Activated CD4-positive, alpha-beta T cell treated with anti-CD3 and anti-CD28 coated beads, Interleukin-10, Interleukin-2, amounts not matched to agents 100 ng/mL and 50 ng/mL, durations not matched to agents 16 hours and 8 hours (primary cell): ENCODE measurements around the gene ERC2.

Source experiments
- DNase-seq: peaks from one replicate; pipeline ENCODE4 v3.0.0-alpha.2; 2020

The ERC2 gene

DNA sequence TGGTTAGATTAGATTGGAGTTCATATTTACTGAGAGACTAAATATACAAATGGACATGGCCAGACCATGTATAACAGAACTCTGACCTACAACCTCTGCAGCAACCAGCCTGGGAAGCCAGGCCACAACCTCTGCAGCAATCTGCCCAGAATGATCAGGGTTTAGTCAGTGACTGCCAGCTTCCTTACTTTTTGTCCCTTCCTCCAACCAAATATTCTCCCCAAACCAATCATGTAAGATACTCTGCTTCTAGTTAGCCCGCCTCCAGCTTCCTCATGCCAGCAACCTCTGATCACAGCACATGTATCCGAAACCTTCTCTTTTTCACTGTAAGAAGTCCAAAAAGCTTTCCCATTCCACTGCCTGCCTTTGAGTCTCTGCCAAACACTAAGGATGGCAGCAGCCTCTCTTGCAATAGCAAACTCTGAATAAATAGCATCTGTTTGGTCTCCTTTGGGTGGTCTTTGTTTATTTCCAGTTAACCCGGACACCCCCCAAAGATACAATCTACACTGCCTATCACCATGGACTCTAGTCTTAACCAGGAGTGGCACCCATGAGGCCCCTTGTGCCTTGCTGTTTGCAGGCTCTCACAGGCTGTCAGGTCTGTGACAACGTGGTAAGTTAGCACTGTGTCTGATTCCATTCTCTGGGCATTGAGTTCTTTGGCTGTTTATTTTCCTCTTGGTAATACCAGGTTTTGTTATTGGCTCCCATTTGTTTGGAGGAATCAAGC is 102.2 kb downstream of the ERC2 start:
- DNase-seq = no peak

DNA sequence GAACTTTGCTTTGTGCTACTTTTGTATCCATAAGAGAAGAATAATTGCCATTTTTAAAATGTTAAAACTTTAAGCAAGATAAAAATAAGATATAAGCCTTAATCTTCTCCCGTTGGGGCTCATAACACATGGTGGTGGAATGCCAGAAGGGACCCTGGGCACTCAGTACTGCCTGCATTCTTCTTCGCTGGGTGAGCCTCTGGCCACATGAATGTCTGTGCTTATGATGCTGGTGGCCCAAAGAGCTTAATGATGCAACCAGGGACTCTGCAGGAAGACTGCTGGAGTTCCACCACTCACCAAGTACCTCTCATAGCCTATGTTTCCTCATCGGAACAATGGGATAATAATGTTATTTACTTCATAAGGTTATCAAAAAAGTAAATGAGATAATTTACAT is 103.6 kb downstream of the ERC2 start:
- no peak for DNase-seq

DNA sequence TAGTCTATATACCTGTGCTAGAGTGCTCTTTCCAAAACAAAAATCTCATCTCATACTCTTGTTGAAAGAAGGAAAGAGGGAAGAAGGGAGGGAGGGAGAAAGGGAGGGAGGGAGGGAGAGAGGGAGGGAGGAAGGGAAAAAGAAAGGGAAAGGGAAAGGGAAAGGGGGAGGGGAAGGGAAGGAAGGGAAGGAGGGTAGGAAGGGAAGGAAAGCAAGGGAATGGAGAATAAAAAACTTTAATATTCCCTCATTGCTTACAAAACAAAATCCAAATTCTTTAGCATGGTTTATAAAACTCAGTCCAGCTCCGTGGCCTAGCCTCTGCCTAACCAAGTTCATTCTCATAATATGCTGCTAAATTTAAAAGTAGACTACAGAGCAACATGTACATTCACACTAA is 104.5 kb downstream of the ERC2 start:
- DNase-seq = no peak

DNA sequence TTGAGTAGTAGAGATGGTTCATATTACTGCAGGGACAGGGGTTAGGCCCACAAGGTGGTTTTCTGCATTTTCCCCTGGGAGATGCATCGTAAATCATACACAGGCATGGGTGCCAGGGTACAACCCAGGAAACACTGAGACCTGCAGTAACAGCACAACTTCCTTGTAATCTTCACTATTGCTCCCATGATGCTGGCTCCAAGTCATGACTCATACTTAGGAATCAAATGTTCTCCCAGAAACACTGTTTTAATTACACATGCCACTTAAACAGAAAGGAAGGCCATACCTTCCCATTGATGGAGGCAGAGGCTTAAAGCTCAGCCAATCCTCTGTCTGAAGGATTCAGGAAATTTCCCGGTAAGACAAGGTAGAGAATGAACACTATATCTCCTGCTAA is 106.5 kb downstream of the ERC2 start:
- no peak for DNase-seq

DNA sequence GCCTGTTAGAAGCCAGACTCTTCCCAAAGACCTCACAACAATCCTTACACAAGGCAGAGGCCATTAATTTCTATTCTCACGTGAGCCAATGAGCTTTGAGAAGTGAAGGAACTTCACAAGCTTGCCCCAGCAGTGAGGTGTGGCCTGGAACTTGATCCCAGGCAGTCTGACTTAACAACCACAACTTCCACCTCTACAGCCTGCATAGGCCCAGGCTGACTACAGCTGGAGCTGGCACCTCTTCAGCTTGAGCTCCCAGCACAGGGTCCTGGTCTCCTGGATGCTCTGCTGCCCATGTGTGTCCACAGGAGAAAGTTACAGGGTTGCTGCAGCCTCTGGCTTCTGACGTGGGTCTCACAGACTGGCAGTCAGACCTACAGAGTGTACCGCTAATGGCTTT is 111.0 kb downstream of the ERC2 start:
- no peak for DNase-seq

DNA sequence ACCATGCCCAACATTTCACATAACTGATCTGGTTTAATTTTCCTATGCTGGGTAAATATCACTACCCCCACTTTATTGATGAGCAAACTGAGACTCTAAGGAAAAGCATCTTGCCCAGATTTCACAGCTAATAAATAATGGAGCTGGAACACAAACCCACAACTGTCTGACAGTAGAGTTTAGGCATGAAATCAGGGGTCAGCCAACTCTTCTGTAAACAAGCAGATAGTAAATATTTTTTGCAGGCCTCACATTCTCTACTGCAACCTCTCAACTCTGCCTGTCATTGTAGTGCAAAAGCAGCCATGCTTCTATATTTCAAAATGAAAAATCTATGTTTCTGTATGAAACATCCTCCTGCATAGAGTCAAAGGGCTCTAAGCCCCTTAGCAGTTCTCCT is 111.5 kb downstream of the ERC2 start:
- no peak for DNase-seq

DNA sequence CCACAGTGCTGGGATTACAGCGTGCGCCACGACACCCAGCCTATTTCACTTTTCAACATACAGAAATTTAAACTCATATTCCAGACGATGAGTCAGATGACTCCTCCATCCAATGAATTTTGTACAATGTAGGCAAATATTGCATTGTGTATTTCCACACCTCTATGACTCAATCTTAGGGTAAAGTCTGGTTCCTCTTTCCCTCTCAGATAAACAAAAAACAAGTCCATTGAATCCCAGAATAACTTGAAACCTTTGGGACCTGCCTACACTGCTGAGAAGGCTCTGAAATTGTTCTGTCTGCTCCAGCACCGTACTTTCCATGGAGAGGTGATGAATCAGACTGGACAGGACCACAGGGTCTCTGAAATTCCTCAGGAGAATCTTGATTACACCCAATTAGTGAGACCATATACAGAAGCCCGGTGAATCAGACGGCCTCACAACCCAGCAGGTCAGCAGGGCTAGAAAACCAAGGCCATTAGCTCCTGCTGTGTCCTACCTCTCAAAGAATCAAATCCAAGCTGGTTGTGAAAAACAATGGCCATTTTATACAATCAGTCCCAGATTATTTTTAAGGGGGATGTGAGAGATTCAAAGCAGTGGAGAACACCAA is 112.6 kb downstream of the ERC2 start:
- no peak for DNase-seq

DNA sequence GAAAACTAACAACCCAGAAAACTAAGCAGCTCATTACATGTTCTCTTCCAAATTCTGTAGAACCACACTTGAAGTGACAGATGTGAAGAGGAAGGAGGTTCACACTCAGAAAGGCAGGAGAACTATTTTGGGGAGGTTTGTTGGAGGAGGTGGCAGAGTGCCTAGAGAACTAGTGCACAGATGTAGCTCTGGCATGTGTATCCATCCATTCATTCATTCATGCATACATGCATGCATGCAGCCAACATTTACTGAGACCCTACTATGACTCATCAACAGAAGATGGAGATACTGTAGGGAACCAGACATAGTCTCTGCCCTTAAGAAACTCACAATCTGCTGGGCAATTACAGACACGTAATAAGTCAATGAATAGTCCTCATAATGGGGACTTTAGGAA is 116.7 kb downstream of the ERC2 start:
- DNase-seq = no peak

DNA sequence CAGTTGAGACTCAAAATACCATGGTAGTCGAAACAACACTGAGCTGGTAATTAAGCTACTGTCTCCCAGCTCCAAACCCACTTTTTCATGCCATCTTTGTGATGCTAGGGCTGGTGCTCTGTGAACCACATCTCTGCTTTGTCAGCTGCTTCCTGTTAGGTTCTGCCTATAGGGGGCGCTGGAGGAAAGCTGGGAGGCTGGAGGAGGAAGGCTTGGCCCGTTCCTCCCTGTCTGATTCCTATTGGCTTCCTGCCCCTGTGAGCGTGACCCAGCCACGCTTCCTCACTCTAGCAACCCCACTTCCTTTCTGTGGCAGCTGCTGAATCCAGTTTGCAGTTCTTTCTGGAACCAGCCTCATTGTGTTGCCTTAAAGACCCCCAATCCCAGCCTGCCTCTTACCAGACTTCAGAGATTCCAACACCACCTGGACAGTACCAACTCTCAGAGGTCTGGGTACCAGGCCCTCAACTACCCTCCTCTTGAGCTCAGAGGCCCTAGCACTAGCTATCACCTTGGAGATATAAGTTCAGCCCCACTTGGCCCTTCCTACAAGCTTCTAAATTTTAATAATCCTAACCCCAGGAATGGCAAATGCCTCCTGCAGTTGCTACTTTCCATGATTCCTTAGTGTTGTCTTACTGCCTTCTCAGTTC is 120.9 kb downstream of the ERC2 start:
- DNase-seq = peak; percentile 50

DNA sequence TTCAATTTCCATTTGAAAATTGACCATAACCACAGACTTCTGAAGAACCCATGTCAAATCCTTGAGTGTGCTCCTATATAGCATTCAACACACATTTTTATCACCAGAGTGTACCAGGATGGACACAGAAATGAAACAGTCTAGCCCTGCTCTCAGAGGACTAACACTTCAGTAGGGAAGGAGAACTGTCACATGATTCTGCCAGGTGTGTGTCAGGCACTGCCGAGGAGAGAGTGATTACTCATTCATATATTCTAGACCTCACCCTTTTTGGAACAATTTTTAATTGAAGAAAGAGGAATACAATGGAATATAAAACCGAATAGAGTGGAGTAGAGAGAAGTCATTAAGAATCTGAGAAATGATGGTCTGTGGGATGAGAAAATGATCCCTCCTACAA is 125.8 kb downstream of the ERC2 start:
- DNase-seq = no peak

DNA sequence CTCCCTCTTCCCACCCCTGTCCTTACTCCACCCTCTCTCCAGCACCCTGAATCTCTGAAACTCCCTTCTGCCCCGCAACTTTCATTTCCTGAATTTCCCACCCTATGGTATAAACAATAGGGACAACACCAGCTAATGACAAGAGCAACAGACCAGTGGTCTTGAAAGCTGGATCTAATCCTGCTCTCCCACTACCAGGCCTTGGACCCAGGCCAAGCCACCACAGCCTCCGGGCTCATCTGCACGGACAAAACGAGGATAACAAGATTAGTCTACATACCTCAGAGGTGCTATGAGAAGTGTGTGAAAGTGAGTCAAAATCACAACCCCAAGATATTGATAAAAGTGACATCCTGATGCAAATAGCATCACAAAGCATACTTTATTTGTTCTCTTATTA is 128.6 kb downstream of the ERC2 start:
- DNase-seq = no peak

DNA sequence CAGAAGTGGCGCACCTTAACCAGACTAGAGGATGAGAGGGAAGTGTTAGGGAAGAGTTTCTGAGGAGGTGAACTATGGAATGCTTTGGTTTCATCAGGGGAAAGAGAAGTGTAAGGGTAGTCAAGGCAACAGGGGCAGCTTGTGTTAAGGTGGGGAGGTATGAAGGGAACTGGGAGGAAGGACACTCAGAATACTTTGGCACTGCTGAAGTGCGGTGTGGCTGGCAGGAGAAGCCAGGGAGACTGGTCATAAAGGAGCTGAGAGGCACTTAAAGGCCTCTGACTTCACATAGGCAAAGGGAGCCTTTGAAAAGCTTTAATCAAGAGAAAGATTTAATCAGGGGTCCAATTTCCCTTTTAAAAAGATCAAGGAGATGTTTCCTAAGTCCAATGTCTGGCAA is 129.0 kb downstream of the ERC2 start:
- DNase-seq = no peak

DNA sequence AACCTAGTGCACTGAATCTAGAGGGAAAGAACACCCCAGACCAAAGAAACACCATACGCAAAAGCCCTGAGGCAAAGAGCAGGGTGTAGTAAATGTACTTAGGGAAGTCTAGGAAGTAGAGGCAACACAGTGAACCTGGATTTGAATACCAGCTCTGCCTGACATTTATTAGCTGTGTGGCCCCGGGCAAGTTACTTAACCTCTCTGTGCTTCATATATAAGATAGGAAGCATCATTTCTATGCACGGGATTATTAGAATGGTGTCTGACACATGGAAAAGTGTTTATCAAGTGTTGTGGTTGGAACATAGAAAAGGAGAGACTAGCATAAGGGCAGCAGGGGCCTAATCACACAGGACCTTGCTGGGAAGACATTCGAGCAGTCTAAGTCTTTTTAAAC is 132.2 kb downstream of the ERC2 start:
- no peak for DNase-seq

DNA sequence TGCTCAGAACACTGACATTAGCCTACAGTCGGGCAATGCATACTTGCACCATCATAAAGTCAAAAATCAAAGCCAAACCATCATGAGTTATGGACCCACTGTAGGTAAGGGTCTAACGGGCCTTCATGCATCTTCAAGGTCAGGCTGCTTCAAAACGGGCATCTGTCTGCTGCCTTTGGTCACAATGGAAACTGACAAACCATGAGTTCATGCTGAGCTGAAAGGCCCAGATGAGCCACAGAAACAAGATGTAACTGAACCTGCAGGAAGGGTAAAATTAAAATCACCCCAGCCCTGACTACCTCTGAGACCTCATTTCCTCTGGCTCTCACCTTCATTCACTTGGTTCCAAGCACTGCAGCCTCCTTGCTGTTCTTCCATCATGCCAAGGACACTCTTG is 143.8 kb downstream of the ERC2 start:
- no peak for DNase-seq

DNA sequence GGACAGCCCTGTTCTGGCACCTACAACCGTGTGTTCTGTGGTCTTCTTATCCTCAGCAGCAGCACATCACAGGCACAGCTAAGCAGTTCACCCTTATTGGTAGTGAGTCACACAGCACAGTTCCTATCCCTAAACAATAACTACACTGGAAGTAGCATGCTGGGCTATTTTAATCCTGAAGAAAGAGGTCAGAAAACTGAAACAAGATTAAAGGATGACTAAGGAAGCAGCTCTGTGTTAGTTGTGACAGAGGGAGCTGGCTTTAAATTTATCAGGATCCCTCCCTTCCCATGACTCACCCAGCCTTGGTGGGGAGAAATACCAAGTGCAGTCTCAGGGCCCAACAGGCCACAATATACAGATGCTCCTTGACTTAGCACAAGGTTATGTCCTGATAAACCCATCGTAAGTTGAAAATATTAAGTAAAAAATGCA is 144.3 kb downstream of the ERC2 start:
- DNase-seq = no peak

DNA sequence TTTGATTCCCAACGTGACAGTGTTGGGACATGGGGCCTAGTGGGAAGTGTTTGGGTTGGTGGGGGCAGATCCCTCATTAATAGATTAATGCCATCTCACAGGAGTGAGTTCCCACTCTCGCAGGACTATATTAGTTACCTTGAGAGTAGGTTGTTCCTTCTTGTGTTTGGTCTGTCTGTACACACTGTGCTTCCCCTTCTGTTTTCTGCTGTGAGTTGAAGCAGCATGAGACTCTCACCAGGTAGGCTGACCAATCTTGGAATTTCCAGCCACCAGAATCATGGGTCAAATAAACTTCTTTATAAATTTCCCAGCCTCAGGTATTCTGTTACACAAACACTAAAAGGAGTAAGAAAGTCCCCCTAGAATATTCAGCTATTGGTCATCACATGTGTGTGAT is 145.4 kb downstream of the ERC2 start:
- no peak for DNase-seq

DNA sequence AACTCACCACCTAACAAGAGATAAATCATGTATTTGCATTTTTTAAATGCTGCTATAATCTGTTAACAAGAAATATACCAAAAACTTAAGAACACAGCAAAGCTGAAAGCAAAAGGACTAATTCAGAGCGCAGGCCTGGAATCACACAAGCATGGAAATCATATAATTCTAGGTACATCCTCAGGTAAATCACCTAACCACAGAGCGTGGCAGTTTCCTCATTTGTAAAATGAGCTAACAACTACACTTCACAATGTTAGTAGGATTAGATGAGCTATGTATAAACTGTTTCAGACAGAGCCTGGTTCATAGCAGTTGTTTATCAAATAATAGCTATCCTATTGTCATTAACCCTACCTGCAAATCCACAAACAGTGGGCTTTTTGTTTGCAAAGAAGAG is 146.4 kb downstream of the ERC2 start:
- DNase-seq = no peak

DNA sequence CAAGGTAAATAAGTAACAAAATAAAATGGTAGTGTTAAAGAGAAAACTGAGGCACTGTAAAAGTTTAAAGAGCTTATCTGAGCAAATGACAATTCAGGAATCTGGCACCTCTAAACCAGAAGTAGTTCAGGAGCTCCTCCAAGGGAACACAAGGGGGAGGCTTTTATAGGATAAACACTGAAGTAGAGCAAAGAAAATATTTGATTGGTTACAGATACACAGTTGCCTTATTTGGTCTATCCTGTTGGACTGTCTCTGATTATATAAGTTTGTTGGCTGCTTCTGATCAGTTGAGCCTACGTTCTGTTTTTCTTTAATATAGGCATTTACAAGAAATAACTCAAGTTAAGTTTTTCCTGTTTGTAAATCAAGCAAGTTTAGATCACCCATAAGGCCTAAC is 146.9 kb downstream of the ERC2 start:
- no peak for DNase-seq

DNA sequence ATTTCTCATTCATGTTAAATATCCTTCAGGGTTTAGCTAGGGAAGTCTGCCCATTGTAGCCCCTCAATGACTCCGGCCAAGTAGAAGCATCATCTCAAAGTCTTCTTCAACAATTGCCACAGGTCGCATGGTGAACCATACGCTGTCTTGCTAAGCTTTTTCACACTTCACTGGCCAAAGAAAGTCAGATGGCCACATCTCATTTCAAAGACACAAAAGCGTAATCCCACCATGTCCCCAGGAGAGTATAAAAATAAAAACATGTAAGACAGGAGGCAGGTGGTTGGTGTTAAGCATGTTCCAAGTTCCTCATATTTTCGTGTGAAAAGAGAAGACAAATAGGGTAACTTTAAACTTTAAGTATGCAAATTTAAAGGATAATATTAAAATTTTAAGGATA is 147.4 kb downstream of the ERC2 start:
- DNase-seq = no peak

DNA sequence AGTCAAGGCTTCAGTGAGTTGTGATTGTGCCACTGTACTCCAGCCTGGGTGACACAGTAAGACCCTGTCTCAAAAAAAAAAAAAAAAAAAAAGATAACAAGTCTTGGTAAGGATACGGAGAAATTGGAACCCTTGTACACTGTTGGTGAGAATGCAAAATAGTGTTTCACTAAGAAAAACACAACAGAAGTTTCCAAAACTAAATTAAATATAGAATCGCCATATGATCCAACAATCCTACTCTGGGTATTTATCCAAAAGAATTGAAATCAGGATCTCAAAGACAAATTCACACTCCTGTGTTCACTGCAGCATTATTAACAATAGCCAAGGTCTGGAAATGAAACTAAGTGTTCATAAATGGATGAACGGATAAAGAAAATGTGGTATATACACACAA is 149.4 kb downstream of the ERC2 start:
- no peak for DNase-seq

DNA sequence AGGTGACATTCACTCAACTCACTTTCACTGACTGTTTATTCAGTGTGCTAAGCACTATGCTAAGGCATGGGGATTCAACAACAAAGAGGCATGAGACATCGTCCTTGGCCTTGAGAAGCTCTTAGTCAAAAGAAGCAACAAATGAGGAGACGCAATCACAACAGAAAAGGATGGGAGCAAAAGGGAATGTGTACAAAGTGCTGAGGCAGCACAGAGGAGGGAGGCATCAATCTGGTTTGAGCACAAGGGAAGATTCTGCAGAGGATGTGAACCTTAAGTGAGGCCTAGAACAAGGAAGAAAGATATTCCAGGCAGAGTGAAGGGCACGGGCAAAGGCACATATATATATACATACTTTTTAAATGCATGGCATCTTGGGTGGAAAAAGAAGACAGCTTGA is 151.3 kb downstream of the ERC2 start:
- DNase-seq = no peak

DNA sequence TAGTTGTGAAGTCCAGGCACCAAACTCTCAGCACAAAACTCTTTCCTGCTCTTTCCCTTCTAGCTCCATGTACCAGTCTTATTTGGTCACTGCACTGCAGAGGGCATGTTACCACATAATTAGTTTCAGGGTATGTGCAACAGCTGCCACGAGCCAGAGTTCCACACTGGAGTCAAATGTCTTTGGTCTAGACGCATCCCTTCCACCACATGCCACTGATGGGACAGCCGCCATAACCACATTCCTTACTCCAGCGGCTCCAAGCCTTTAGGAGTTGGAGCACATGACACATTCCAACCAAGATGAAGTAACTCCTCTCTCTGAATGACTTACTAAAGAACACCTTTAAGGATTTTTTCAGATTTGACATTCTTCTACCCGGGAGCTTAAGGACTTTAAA is 153.4 kb downstream of the ERC2 start:
- no peak for DNase-seq

DNA sequence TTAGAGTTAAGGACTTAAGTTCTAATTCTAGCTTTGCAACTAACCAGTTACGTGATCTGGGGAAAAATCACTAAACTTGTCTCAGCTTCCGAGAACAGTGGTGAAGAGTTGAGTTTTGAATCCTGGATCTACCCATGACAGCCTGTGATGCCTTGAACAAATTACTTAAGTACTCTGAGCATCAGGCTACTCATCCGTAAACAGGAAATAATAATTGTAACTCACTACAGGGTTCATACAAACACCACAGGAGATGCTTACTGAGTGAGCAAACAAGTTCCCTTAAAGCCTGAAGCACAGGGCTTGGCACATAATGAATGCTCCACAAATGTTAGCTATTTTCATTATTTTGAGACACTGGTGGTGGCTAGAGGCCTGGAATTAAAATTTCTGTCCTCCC is 158.8 kb downstream of the ERC2 start:
- no peak for DNase-seq

DNA sequence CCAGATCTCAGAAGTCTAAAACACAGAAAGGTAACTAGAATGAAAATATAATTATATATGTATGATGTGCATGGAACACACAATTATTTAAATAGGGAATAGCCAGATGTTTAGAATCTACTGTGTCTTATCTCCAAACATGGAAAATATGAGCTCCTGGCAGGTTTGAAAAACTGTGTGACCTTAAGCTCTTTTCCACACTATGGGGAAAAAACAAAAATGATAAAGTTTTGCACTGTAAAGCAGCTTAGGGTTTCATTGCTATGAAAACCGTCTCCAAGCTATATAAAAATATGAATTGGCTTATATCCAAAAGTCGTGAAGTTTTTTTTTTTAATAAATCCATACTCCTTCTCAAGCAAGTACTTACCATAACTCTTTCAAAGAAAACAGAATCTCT is 159.8 kb downstream of the ERC2 start:
- no peak for DNase-seq

DNA sequence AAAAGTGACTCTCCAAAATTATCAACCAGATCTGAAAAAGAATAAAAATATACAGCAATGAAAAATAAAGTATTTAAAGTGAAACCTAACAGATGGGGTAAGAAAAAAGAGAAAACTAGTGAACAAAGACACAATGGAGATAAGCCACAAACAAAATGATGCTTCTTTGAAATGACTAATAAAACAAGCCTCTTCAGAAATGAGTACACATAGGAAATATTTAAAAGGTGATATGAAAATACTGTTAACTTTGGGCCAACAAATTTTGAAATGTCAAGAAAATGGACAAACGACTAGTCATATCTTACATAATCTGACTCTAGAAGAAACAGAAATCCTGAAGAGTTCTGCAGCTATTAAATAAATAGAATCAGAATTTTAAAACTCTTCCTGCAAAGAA is 164.2 kb downstream of the ERC2 start:
- DNase-seq = peak; percentile 39
